Osteoblast (primary cell): ENCODE data around the gene HOXC13. TPM values are rescaled to one million over a fixed set of nuclear protein-coding genes. Genes with fewer than 3 reads are reported as not detected.

Source experiments
- DNase-seq: peaks from one replicate; pipeline ENCODE4 v3.0.0; 2011; ENCODE audit warnings: low spot score, mixed read lengths; ENCODE audit not compliant: insufficient read length; ENCODE audit errors: missing footprints
- H2AFZ ChIP-seq: 2 replicates; pipeline ENCODE4 v1.6.0; 2011; ENCODE audit warnings: mild to moderate bottlenecking, low read length
- H3K27ac ChIP-seq: 2 replicates; pipeline ENCODE4 v1.5.1; 2011; ENCODE audit warnings: mild to moderate bottlenecking, low read depth, low read length, moderate library complexity
- H3K27me3 ChIP-seq: 2 replicates; pipeline ENCODE4 v1.6.0; 2012; ENCODE audit warnings: mild to moderate bottlenecking, control low read depth, inconsistent platforms, low read length, moderate library complexity; ENCODE audit not compliant: insufficient read depth
- H3K36me3 ChIP-seq: 2 replicates; pipeline ENCODE4 v1.5.1; 2011; ENCODE audit warnings: mild to moderate bottlenecking, low read length, control low read depth, moderate library complexity; ENCODE audit not compliant: insufficient read depth
- H3K4me1 ChIP-seq: 2 replicates; pipeline ENCODE4 v1.5.1; 2011; ENCODE audit warnings: mild to moderate bottlenecking, low read length, control low read depth, moderate library complexity; ENCODE audit not compliant: insufficient read depth
- H3K4me2 ChIP-seq: 2 replicates; pipeline ENCODE4 v1.6.0; 2011; ENCODE audit warnings: mild to moderate bottlenecking, low read length; ENCODE audit not compliant: insufficient read depth
- H3K4me3 ChIP-seq: fragments of 200-600 bp; sonication (generic); 3 replicates; pipeline ENCODE4 v1.5.1; 2012; ENCODE audit warnings: mild to moderate bottlenecking, low read length, inconsistent platforms; ENCODE audit not compliant: insufficient read depth
- H3K79me2 ChIP-seq: 2 replicates; pipeline ENCODE4 v1.6.0; 2012; ENCODE audit warnings: mild to moderate bottlenecking, low read length, control low read depth, inconsistent platforms; ENCODE audit not compliant: insufficient read depth
- H3K9me3 ChIP-seq: 2 replicates; pipeline ENCODE4 v1.5.1; 2011; ENCODE audit warnings: low read depth, low read length, control low read depth
- H4K20me1 ChIP-seq: 2 replicates; pipeline ENCODE4 v1.6.0; 2012; ENCODE audit warnings: mild to moderate bottlenecking, low read length, control low read depth; ENCODE audit not compliant: insufficient read depth
- CTCF ChIP-seq: IDR thresholded peaks from 2 replicates; pipeline ENCODE4 v1.5.1; 2011; ENCODE audit warnings: mild to moderate bottlenecking, low read depth, low read length, moderate library complexity; ENCODE audit errors: extremely low read depth
- total RNA-seq: library from RNA; depleted of rRNA; stranded (reverse); fragments of >200 nt; gene quantifications from 2 replicates; pipeline ENCODE4 v1.2.3, GENCODE V29; 2012

The HOXC13 gene
- total RNA-seq, 1 donor: not detected

GRCh38 chr12:53991077-53991460 lies 52.4 kb downstream of the HOXC13 start:
- no peak for TF ChIP-seq CTCF
- H4K20me1 ChIP-seq: peaks cover 27% of the 10 kb centered on the region
- H3K36me3 ChIP-seq: no peaks in the 10 kb centered on the region
- H3K4me2 ChIP-seq: peak overlapping the region; percentile 99
- no peaks in the 10 kb centered on the region for H3K27me3 ChIP-seq
- DNase-seq: peak; percentile 96
- peak overlapping the region; percentile 8 for H2AFZ ChIP-seq
- H3K79me2 ChIP-seq: peaks cover 100% of the 10 kb centered on the region
- H3K4me1 ChIP-seq: peaks cover 52% of the 10 kb centered on the region
- peak overlapping the region; percentile 67 for H3K27ac ChIP-seq
- H3K4me3 ChIP-seq: peak overlapping the region; percentile 57
- no peaks in the 10 kb centered on the region for H3K9me3 ChIP-seq

GRCh38 chr12:53992377-53992889 lies 53.8 kb downstream of the HOXC13 start:
- peaks cover 59% of the 10 kb centered on the region for H3K4me1 ChIP-seq
- H2AFZ ChIP-seq: no peak overlapping the region
- H3K27ac ChIP-seq: no peak overlapping the region
- no peaks in the 10 kb centered on the region for H3K36me3 ChIP-seq
- no peaks in the 10 kb centered on the region for H3K9me3 ChIP-seq
- no peak for TF ChIP-seq CTCF
- H4K20me1 ChIP-seq: peaks cover 27% of the 10 kb centered on the region
- H3K79me2 ChIP-seq: peaks cover 100% of the 10 kb centered on the region
- H3K4me3 ChIP-seq: no peak overlapping the region
- H3K27me3 ChIP-seq: no peaks in the 10 kb centered on the region
- no peak for DNase-seq
- H3K4me2 ChIP-seq: no peak overlapping the region

- Histone ChIP-seq H3K79me2 (peaks cover 100% of the 10 kb centered on the region), H3K4me3 (no peak overlapping the region), H3K36me3 (no peaks in the 10 kb centered on the region), H3K4me1 (peaks cover 60% of the 10 kb centered on the region), H3K4me2 (peak overlapping the region; percentile 88), H3K27me3 (no peaks in the 10 kb centered on the region), H3K9me3 (no peaks in the 10 kb centered on the region), H4K20me1 (peaks cover 27% of the 10 kb centered on the region), H2AFZ (no peak overlapping the region), H3K27ac (no peak overlapping the region)
- no peak for TF ChIP-seq CTCF
- no peak for DNase-seq
These were observed 54.8 kb downstream of the HOXC13 start for GRCh38 chr12:53993162-53994008.

GRCh38 chr12:53994009-53994263 lies 55.3 kb downstream of the HOXC13 start:
- H3K4me1 ChIP-seq: peaks cover 59% of the 10 kb centered on the region
- peaks cover 100% of the 10 kb centered on the region for H3K79me2 ChIP-seq
- no peak overlapping the region for H3K27ac ChIP-seq
- no peaks in the 10 kb centered on the region for H3K36me3 ChIP-seq
- H2AFZ ChIP-seq: no peak overlapping the region
- H3K4me2 ChIP-seq: peak overlapping the region; percentile 88
- no peaks in the 10 kb centered on the region for H3K9me3 ChIP-seq
- H4K20me1 ChIP-seq: peaks cover 27% of the 10 kb centered on the region
- no peaks in the 10 kb centered on the region for H3K27me3 ChIP-seq
- TF ChIP-seq CTCF: no peak
- H3K4me3 ChIP-seq: peak overlapping the region; percentile 83
- no peak for DNase-seq
